ENCODE measurements around the gene GP1BB. TPM values are rescaled to one million over a fixed set of nuclear protein-coding genes. Genes with fewer than 3 reads are reported as not detected.

The GP1BB gene
- total and polyA plus RNA-seq, 12 donors: 0.42 to 29.8 (median 4.7) TPM; not detected in 2

DNA sequence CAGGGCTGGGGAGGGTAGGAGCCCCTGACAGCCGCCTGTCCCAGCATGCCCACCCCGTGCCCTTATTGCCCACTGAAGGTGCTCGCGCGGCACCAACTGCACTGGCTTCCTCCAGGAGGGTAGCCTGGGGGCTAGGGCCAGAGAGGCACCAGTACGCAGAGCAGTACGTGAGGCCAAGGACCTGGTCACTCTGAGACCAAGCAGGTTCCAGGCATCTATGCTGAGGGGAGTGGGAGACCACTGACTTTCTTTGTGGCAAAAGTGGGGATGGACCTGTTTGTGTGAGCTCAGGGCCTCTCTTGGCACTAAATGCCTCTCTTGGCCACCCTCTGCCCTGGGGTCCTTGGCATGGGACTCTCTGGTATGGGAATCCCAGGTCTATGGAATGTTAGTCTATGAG lies 10.8 kb downstream of the GP1BB start:
- intact Hi-C loops (cut with DNase I): loop anchor here in 1 of 2 donors (5.0 kb wide), 1 partner anchor 178 kb away; no protein-coding TSS in a partner anchor
- Histone ChIP-seq H3K4me3 (no peak overlapping the region), H3K9me3 (replicated peaks in 1 of 3) (no peaks in the 10 kb centered on the region), H3K4me1 (replicated peaks in 1 of 2) (peaks cover 3 to 5% of the 10 kb centered on the region in 2 donors), H3K27ac (no peak overlapping the region), H3K36me3 (replicated peaks in 1 of 2) (no peaks in the 10 kb centered on the region), H3K27me3 (no peaks in the 10 kb centered on the region)
- no peak for DNase-seq
- no peak for TF ChIP-seq POLR2A (IDR thresholded peaks at IDR 0.05)
- TF ChIP-seq, protein P1, sequence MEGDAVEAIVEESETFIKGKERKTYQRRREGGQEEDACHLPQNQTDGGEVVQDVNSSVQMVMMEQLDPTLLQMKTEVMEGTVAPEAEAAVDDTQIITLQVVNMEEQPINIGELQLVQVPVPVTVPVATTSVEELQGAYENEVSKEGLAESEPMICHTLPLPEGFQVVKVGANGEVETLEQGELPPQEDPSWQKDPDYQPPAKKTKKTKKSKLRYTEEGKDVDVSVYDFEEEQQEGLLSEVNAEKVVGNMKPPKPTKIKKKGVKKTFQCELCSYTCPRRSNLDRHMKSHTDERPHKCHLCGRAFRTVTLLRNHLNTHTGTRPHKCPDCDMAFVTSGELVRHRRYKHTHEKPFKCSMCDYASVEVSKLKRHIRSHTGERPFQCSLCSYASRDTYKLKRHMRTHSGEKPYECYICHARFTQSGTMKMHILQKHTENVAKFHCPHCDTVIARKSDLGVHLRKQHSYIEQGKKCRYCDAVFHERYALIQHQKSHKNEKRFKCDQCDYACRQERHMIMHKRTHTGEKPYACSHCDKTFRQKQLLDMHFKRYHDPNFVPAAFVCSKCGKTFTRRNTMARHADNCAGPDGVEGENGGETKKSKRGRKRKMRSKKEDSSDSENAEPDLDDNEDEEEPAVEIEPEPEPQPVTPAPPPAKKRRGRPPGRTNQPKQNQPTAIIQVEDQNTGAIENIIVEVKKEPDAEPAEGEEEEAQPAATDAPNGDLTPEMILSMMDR (IDR thresholded peaks at IDR 0.05): no peak
- 87 to 94% (median 92%) methylated on average over 7 of the region's 7 CpGs for WGBS, 4 donors

DNA sequence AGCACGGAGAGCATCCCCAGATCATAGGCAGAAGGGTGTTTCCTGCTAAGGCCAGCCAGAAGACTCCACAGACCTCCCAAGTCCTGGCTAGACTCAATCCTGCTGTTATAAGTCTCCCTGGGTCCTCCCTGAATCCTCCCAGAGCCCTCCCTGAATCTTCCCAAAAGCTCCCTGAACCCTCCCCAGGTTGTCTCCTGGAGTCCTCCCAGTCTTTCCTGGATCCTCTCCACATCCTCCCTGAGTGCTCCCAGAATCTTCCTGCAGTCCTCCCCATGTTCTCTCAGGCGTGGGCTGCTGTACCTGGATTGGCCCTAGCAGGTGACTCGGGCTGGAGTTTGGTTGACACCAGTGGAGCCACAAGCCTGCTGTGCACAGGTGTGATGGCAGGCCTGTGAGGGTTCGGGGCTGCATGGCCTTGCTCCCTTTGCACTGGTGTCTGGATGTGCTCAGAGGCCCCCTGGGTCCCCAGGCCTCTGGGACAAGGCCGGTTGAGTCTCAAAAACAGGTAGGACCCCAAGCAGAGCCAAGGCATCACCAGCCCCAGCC lies 11.6 kb downstream of the GP1BB start:
- no peak overlapping the region for H3K27ac ChIP-seq
- WGBS, 4 donors: 67 to 87% (median 83%) methylated on average over 1 to 5 of the region's 5 CpGs
- H3K36me3 ChIP-seq (replicated peaks in 1 of 2): no peaks in the 10 kb centered on the region
- H3K4me3 ChIP-seq: no peak overlapping the region
- no peak for DNase-seq
- H3K27me3 ChIP-seq: no peaks in the 10 kb centered on the region
- H3K4me1 ChIP-seq (replicated peaks in 1 of 2): peaks cover 3 to 5% of the 10 kb centered on the region in 2 donors
- no peaks in the 10 kb centered on the region for H3K9me3 ChIP-seq (replicated peaks in 1 of 3)
- intact Hi-C loops (cut with DNase I): loop anchor here in 1 of 2 donors (5.0 kb wide), 1 partner anchor 177 kb away; no protein-coding TSS in a partner anchor
- TF ChIP-seq POLR2A (IDR thresholded peaks at IDR 0.05): no peak
- TF ChIP-seq, protein P1 (IDR thresholded peaks at IDR 0.05): no peak

DNA sequence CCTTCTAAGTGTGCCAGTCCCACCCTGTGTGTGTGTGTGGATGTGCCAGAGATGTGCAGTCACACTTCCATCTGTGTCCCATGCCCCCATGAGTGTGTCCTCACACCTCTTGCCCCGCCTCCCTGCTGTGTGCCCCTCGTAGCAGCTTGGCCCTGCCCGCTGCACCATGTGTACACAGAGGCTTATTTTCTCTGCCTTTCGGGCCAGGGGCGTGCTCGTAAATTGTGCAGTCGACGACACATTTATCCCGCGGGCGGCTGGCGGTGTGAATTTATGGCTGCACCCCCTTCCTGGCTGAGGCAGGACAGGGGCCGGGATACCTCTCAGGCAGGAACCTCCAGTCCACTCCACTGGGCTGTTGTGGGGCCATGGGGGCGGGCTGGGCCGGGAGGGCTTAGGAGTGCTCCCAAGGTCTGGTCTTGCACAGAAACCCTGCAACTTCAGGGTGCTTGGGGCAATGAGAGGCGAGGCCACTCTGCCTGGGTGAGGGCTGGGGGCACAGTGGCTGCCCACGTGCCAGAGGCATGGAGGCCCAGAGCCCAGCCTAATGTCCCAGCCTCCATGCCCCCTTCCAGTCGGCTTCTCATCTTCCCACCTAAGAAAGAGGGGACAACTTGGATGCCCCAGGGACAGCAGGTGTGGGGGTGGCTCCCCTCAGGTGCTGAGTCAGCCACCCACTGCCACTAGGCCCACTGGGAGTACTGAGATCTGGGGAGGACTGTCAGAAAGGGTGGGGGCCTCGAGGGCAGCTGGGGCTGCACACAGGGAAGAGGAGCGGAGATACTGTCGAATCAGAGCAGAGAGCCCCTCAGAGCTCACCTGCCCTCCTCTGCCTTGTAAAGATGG lies 12.5 kb downstream of the GP1BB start:
- H3K27me3 ChIP-seq: no peaks in the 10 kb centered on the region
- TF ChIP-seq, protein P1 (IDR thresholded peaks at IDR 0.05): no peak
- H3K27ac ChIP-seq: no peak overlapping the region
- intact Hi-C loops (cut with DNase I): no loop called here
- DNase-seq: no peak
- no peaks in the 10 kb centered on the region for H3K36me3 ChIP-seq (replicated peaks in 1 of 2)
- WGBS, 4 donors: 73 to 82% (median 77%) methylated on average over 17 to 21 of the region's 21 CpGs
- H3K4me1 ChIP-seq (replicated peaks in 1 of 2): peaks cover 2 to 3% of the 10 kb centered on the region in 2 donors
- no peak overlapping the region for H3K4me3 ChIP-seq
- no peaks in the 10 kb centered on the region for H3K9me3 ChIP-seq (replicated peaks in 1 of 3)

DNA sequence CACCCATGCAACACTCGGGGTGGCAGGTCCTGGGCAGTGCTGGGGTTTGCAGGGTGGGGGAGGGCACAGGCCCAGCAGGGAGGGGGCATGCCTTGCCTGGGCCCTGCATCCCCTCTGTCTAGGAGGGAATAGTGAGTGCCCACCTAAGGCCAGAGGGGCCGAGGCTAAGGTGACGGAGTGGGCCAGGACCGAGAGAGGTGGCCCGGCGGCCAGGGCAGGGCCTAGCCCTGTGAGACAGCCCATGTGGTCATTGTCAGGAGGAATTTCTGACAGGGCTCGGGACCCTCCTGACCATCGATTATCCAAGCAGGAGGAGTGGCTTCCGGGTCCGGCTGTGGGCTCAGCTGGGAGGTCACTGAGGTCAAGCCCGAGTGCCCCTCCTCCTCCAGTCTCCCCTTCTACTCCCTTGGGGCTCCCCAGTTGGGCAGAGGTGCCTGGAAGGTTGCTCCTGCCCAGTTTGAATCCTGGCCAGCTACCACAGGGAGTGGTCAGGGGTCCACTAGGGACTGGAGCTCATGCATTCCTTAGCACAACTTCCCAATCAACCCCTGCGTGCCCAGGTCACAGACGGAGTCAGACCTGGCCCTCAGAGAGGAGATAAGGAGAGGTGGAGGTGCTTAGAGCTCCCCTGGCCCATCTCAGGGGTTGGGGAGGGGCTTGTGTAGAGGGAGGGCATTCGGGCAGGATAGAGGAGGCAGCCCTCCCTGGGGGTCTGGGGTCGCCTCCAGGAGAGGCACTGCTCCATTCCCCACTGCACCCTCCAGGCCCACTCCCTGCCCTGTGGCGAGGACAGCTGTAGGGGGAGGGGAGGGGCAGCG lies 14.7 kb downstream of the GP1BB start:
- Histone ChIP-seq H3K4me3 (no peak overlapping the region), H3K4me1 (replicated peaks in 1 of 2) (no peaks in the 10 kb centered on the region), H3K27me3 (no peaks in the 10 kb centered on the region), H3K9me3 (replicated peaks in 1 of 3) (no peaks in the 10 kb centered on the region), H3K36me3 (replicated peaks in 1 of 2) (no peaks in the 10 kb centered on the region), H3K27ac (no peak overlapping the region)
- 75 to 82% (median 78%) methylated on average over 12 to 17 of the region's 17 CpGs for WGBS, 4 donors
- no peak for TF ChIP-seq POLR2A (IDR thresholded peaks at IDR 0.05)
- TF ChIP-seq, protein P1 (IDR thresholded peaks at IDR 0.05): no peak
- intact Hi-C loops (cut with DNase I): no loop called here
- DNase-seq: no peak
